ENCODE data around the gene TBC1D22A. TPM values are rescaled to one million over a fixed set of nuclear protein-coding genes. Genes with fewer than 3 reads are reported as not detected.

The TBC1D22A gene
- polyA plus RNA-seq, 1 donor from 2014 or later, result 9.3 TPM

- Histone ChIP-seq H3K27me3 (ENCODE audit: insufficient read depth, low read depth, low read length) (no peaks in the 10 kb centered on the region), H3K9ac (ENCODE audit: low read length) (no peak overlapping the region), H3K4me3 (ENCODE audit: low read length) (no peak overlapping the region), H3F3A (ENCODE audit: insufficient read depth, low read length, poor library complexity, severe bottlenecking) (no peaks in the 10 kb centered on the region), H4K20me1 (ENCODE audit: insufficient read depth) (no peaks in the 10 kb centered on the region), H3K27ac (ENCODE audit: low read length) (no peak overlapping the region), H3K9me3 (ENCODE audit: low read length) (no peaks in the 10 kb centered on the region), H3K36me3 (ENCODE audit: insufficient read depth, low read length) (no peaks in the 10 kb centered on the region), H3K9me2 (ENCODE audit: insufficient read depth, low read length) (no peaks in the 10 kb centered on the region), H3K4me2 (ENCODE audit: low read length) (no peak overlapping the region), H2AFZ (ENCODE audit: low read depth, low read length) (no peak overlapping the region), H3K79me2 (replicated peaks; ENCODE audit: insufficient read depth, low read length) (no peaks in the 10 kb centered on the region)
- TF ChIP-seq MXI1 (conservative IDR thresholded peaks at IDR 0.05; ENCODE audit: poor library complexity, severe bottlenecking), result no peak
Measured at GRCh38 chr22:47128622-47129215, 366.3 kb downstream of the TBC1D22A start.

GRCh38 chr22:47129902-47130635 lies 367.6 kb downstream of the TBC1D22A start:
- H3F3A ChIP-seq (ENCODE audit: insufficient read depth, low read length, poor library complexity, severe bottlenecking), result no peaks in the 10 kb centered on the region
- no peak overlapping the region for H3K4me2 ChIP-seq (ENCODE audit: low read length)
- no peak overlapping the region for H3K27ac ChIP-seq (ENCODE audit: low read length)
- no peaks in the 10 kb centered on the region for H4K20me1 ChIP-seq (ENCODE audit: insufficient read depth)
- no peaks in the 10 kb centered on the region for H3K9me3 ChIP-seq (ENCODE audit: low read length)
- no peaks in the 10 kb centered on the region for H3K36me3 ChIP-seq (ENCODE audit: insufficient read depth, low read length)
- no peaks in the 10 kb centered on the region for H3K9me2 ChIP-seq (ENCODE audit: insufficient read depth, low read length)
- no peak overlapping the region for H3K9ac ChIP-seq (ENCODE audit: low read length)
- no peaks in the 10 kb centered on the region for H3K27me3 ChIP-seq (ENCODE audit: insufficient read depth, low read depth, low read length)
- TF ChIP-seq EZH2 (IDR thresholded peaks at IDR 0.05; ENCODE audit: borderline replicate concordance, insufficient read depth, low read length, poor library complexity, severe bottlenecking) (no peak), CTCF (IDR thresholded peaks at IDR 0.05; ENCODE audit: poor library complexity, severe bottlenecking) (no peak), RAD21 (conservative IDR thresholded peaks at IDR 0.05) (no peak)
- no peak overlapping the region for H2AFZ ChIP-seq (ENCODE audit: low read depth, low read length)
- H3K4me3 ChIP-seq (ENCODE audit: low read length), result no peak overlapping the region
- H3K79me2 ChIP-seq (replicated peaks; ENCODE audit: insufficient read depth, low read length), result no peaks in the 10 kb centered on the region

GRCh38 chr22:47130883-47131631 lies 368.6 kb downstream of the TBC1D22A start:
- no peak overlapping the region for H3K4me3 ChIP-seq (ENCODE audit: low read length)
- H3K9ac ChIP-seq (ENCODE audit: low read length), result no peak overlapping the region
- H3K27me3 ChIP-seq (ENCODE audit: insufficient read depth, low read depth, low read length), result no peaks in the 10 kb centered on the region
- no peak overlapping the region for H2AFZ ChIP-seq (ENCODE audit: low read depth, low read length)
- no peaks in the 10 kb centered on the region for H3K9me2 ChIP-seq (ENCODE audit: insufficient read depth, low read length)
- no peaks in the 10 kb centered on the region for H3K36me3 ChIP-seq (ENCODE audit: insufficient read depth, low read length)
- no peak overlapping the region for H3K4me2 ChIP-seq (ENCODE audit: low read length)
- no peaks in the 10 kb centered on the region for H3K9me3 ChIP-seq (ENCODE audit: low read length)
- no peak overlapping the region for H3K27ac ChIP-seq (ENCODE audit: low read length)
- H3K79me2 ChIP-seq (replicated peaks; ENCODE audit: insufficient read depth, low read length), result no peaks in the 10 kb centered on the region
- H3F3A ChIP-seq (ENCODE audit: insufficient read depth, low read length, poor library complexity, severe bottlenecking), result no peaks in the 10 kb centered on the region
- TF ChIP-seq RAD21 (conservative IDR thresholded peaks at IDR 0.05), result no peak
- TF ChIP-seq MXI1 (conservative IDR thresholded peaks at IDR 0.05; ENCODE audit: poor library complexity, severe bottlenecking), result no peak
- no peak for TF ChIP-seq CTCF (IDR thresholded peaks at IDR 0.05; ENCODE audit: poor library complexity, severe bottlenecking)
- no peak for TF ChIP-seq EP300 (conservative IDR thresholded peaks at IDR 0.05; ENCODE audit: poor library complexity, severe bottlenecking)
- no peak for TF ChIP-seq POLR2AphosphoS5 (IDR thresholded peaks at IDR 0.05)
- no peak for TF ChIP-seq TAF1 (IDR thresholded peaks at IDR 0.05; ENCODE audit: low read depth)
- no peak for TF ChIP-seq REST (IDR thresholded peaks at IDR 0.05; ENCODE audit: borderline replicate concordance)
- no peaks in the 10 kb centered on the region for H4K20me1 ChIP-seq (ENCODE audit: insufficient read depth)
